Measurements from ENCODE around the gene SH3RF2.

GRCh38 chr5:145918397-145918796 lies 18.0 kb upstream of the SH3RF2 start:
- TF ChIP-seq CTCF (IDR thresholded peaks at IDR 0.05) (no peak), EZH2 (IDR thresholded peaks at IDR 0.05; ENCODE audit: borderline replicate concordance, insufficient read depth, low read depth, low read length, poor library complexity, severe bottlenecking) (no peak)

Data from B cell (primary cell).